ENCODE data around the gene ZFHX3.

DNA sequence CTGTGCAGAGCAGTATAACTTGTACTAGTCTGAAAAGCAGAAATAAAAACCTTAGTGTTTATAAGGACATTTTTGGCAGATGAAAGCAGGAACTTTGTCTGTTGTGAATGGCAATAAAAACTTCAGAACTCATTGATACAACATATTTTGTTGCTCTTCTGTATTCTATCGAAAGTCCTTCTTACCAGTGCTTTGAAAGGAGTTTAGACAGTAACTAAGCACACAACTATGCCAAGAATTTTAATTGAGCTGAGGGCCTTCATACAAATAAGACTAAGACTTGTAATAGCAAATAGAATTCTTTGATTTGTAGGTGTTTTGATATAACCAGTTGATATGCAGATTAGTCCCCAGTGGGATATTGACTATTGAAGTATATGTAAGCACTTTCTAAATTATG lies 308.4 kb downstream of the ZFHX3 start:
- TF ChIP-seq, protein P1, sequence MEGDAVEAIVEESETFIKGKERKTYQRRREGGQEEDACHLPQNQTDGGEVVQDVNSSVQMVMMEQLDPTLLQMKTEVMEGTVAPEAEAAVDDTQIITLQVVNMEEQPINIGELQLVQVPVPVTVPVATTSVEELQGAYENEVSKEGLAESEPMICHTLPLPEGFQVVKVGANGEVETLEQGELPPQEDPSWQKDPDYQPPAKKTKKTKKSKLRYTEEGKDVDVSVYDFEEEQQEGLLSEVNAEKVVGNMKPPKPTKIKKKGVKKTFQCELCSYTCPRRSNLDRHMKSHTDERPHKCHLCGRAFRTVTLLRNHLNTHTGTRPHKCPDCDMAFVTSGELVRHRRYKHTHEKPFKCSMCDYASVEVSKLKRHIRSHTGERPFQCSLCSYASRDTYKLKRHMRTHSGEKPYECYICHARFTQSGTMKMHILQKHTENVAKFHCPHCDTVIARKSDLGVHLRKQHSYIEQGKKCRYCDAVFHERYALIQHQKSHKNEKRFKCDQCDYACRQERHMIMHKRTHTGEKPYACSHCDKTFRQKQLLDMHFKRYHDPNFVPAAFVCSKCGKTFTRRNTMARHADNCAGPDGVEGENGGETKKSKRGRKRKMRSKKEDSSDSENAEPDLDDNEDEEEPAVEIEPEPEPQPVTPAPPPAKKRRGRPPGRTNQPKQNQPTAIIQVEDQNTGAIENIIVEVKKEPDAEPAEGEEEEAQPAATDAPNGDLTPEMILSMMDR (conservative IDR thresholded peaks at IDR 0.05 in 1 of 2, IDR thresholded peaks at IDR 0.05 in 1 of 2; ENCODE audit: low read depth in 1 of 2, low read length in 2 of 2) = no peak
- TF ChIP-seq EZH2 (IDR thresholded peaks at IDR 0.05; ENCODE audit: low read length, missing control alignments) = no peak

Measured in fibroblast of lung (primary cell).